ENCODE data around the gene CSRP2. TPM values are rescaled to one million over a fixed set of nuclear protein-coding genes. Genes with fewer than 3 reads are reported as not detected.

CSRP2 gene
- total and polyA plus RNA-seq, 8 donors, result 3.1 to 20.0 (median 7.6) TPM

DNA sequence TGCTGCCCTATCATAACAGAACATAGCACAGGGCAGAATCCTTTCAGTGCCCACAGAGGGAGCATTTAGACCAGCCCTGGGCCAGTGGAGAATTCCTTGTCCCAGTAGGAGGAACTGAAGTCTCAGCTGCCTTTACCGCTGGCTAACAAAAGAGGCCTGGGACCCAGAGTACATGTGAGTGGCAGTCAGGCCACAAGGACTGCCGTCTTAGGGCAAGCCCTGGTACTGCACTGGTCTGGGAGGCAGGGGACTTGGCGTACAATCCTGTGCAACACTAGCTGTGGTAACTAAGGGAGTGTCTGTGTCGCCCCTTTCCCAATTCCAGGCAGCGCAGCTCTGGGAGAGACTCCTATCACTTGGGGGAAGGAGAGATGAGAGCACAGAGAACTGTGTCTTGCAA is 17.0 kb upstream of the CSRP2 start:
- FAIRE-seq, result no peak
- 86 to 93% methylated on average over 5 of the region's 5 CpGs for WGBS, 2 donors
- no peak overlapping the region for H3K27ac ChIP-seq
- H3K4me3 ChIP-seq, result no peak overlapping the region
- TF ChIP-seq, protein P1, sequence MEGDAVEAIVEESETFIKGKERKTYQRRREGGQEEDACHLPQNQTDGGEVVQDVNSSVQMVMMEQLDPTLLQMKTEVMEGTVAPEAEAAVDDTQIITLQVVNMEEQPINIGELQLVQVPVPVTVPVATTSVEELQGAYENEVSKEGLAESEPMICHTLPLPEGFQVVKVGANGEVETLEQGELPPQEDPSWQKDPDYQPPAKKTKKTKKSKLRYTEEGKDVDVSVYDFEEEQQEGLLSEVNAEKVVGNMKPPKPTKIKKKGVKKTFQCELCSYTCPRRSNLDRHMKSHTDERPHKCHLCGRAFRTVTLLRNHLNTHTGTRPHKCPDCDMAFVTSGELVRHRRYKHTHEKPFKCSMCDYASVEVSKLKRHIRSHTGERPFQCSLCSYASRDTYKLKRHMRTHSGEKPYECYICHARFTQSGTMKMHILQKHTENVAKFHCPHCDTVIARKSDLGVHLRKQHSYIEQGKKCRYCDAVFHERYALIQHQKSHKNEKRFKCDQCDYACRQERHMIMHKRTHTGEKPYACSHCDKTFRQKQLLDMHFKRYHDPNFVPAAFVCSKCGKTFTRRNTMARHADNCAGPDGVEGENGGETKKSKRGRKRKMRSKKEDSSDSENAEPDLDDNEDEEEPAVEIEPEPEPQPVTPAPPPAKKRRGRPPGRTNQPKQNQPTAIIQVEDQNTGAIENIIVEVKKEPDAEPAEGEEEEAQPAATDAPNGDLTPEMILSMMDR (IDR thresholded peaks at IDR 0.05), result no peak
- H3K4me1 ChIP-seq, result no peaks in the 10 kb centered on the region
- DNase-seq, result no peak
- H3K27me3 ChIP-seq, result no peaks in the 10 kb centered on the region
- ATAC-seq, result no peak
- no peaks in the 10 kb centered on the region for H3K9me3 ChIP-seq
- no peaks in the 10 kb centered on the region for H3K36me3 ChIP-seq
- intact Hi-C loops (cut with DNase I), result no loop called here

DNA sequence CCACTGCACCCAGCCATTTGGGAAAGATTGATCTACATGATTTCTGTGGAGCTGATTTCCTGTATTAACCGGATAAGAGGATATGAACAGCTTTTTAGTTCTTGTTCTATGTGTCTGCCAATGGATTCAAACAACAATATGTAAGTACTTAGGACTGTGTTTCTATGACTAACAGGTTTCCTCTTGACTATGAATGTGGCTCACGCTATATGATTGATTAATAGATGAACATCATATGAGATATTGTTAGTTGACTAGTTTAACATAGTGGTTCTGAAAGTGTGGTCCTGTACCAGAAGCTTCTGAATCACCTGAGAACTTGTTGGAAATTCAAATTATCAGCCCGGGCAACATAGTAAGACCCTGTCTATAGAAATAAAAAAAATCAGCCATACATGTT is 12.8 kb upstream of the CSRP2 start:
- no peak for FAIRE-seq
- intact Hi-C loops (cut with DNase I), result no loop called here
- ATAC-seq, result no peak
- no peak overlapping the region for H3K4me3 ChIP-seq
- no peak for DNase-seq
- 76 to 94% methylated on average over 3 of the region's 3 CpGs for WGBS, 2 donors
- H3K27me3 ChIP-seq, result no peaks in the 10 kb centered on the region
- TF ChIP-seq, protein P1 (IDR thresholded peaks at IDR 0.05), result no peak
- no peak overlapping the region for H3K27ac ChIP-seq
- no peaks in the 10 kb centered on the region for H3K36me3 ChIP-seq
- H3K4me1 ChIP-seq, result no peaks in the 10 kb centered on the region
- no peaks in the 10 kb centered on the region for H3K9me3 ChIP-seq

DNA sequence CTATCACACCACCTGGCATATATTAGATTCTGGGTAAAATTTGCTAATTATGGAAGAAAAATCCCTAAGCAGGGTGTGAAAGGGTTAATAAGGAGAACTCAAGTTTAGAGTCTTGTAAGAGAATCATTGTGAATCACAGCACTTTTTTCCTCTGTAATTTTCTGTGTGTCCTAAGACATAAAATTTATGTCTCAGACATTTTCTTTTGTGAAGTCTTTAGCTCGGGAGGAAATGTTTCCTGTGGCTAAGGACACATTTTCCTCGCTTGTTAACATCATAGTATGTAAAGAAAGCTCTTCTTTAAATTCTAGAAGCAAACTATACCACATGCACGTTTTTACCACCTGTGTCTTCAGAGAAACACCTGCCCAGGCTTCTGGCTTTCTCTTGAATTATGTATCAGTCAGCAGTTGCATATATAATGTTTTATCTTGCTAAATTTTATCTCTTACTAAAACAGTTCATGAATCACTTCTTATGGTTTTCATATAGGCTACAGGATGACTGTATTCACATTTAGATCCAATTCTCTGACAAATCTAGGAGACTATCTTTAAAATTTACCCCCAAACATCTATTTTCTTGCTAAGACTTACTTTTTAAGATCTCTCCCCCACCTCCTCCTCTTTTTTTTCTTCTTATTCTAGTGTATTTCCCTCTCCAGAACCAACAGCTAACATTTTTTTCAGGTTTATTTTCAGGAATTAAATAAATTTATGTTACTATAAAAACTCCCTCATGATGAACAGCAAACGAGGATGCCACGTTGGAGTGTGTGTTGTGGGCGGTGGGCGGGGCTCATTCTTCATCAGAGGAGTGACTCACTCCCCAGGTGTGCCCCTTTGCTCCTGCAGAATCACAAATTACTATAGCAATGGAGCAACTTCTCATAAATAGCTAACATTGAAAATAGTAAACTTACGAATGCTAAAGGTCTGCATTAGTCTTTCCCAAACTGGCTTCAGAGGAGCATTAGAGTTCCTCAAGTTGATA is 11.6 kb upstream of the CSRP2 start:
- no peak for FAIRE-seq
- intact Hi-C loops (cut with DNase I), result no loop called here

DNA sequence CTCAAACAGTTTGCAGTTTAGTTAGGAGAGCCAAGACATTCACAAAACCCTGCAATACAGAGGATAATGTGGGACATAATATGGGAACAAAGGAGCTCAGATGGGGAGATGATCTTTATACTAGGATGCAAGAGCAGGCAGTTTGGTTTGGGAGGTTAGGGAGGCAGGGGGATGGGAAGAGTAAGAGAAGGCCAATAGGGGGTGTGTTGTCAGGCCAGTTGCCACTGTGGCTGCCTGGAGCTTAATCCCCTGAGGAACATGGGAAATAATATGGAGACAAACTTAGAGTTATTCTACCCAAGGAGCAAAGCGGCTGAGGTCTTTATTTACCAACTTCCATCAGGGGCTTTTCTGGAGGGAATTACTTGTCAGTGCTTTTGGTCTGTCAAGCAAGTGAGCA is 10.0 kb upstream of the CSRP2 start:
- no peak for ATAC-seq
- WGBS, 2 donors, result 96 to 100% methylated on average over 1 of the region's 1 CpG

More for the DNA sequence above, 11.6 kb upstream of the CSRP2 start:
- H3K4me3 ChIP-seq, result no peak overlapping the region
- no peak for ATAC-seq
- TF ChIP-seq, protein P1 (IDR thresholded peaks at IDR 0.05), result no peak
- H3K9me3 ChIP-seq, result no peaks in the 10 kb centered on the region
- no peaks in the 10 kb centered on the region for H3K27me3 ChIP-seq
- WGBS, 2 donors, result 58 to 60% methylated on average over 8 of the region's 8 CpGs
- DNase-seq, result no peak
- H3K27ac ChIP-seq, result no peak overlapping the region
- H3K4me1 ChIP-seq, result no peaks in the 10 kb centered on the region
- no peaks in the 10 kb centered on the region for H3K36me3 ChIP-seq

More for the DNA sequence above, 10.0 kb upstream of the CSRP2 start:
- DNase-seq (no peak), FAIRE-seq (no peak)
- Histone ChIP-seq H3K4me1 (no peaks in the 10 kb centered on the region), H3K27me3 (no peaks in the 10 kb centered on the region), H3K27ac (no peak overlapping the region), H3K9me3 (no peaks in the 10 kb centered on the region), H3K4me3 (no peak overlapping the region), H3K36me3 (no peaks in the 10 kb centered on the region)
- TF ChIP-seq, protein P1 (IDR thresholded peaks at IDR 0.05), result no peak
- intact Hi-C loops (cut with DNase I), result no loop called here

Measured in pancreas (tissue), 10 donors.